NCI-H2227 treated with DMSO at 0.1 percent for 48 hours (cell line): ENCODE results near the gene CACNA1C.

Experiments
- DNase-seq: peaks from one replicate; lab custom pipeline; 2025; lab: John Stamatoyannopoulos, UW

Gene CACNA1C

DNA sequence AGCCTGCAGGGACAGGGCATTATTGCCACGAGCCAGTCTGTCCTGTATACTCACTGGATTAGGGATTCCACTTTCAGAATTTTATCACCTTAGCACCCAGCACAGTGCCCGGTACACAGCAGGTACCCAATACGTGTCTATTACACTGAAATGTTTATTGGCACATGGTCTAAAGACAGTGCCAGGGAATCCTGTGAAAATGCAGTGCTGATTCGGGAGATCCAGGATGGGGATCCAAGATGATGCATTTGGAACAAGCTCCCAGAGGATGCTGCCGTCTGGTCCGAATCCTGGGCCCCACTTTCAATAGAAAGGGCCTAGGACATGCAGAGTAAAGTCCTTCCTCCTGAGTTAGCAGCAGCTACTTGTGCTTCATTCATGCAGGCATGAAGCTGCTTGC lies 230.7 kb downstream of the CACNA1C start:
- DNase-seq, result no peak

DNA sequence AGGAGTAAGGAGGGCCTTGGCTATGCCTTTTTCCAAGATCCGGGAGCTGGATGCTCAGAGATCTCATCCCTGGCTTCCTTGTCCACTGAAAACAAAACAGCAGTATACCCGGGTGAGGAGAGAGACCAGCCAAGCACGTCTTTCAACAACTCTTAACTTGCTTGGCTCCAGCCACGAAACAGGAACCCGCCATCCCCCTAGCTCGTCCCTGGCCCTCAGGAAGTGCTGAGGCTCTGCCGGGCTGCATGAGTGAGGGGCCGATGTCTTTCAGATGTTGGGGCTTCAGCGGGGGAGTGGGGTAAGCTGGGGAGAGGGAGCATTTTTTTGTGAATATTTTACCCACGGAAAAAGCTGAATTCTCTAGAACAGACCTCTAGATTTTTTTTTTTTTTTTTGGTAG lies 231.1 kb downstream of the CACNA1C start:
- DNase-seq, result no peak

DNA sequence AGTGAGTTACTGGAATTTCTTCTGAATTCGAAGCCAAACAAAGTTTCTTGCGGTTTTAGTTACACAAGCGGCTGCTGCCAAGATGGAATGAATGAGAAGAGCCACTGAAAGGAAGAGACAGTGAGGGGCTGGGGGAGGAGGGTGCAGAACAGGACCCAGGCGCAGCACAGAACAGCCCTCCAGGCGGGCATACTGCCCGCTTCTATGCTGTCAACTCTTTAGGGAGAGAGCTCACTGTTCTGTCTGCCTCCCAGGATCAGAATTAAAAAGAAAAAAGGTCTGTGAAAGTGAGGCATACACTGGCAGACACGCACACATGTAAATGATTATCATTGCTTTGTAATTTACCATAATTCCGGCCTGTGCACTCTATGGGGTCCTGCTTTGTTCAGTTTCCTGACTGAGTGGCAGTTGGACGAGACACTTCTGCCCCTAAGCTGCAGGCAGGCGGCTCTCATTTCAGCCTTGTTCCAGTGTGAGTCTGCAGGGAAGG lies 231.6 kb downstream of the CACNA1C start:
- DNase-seq, result no peak

DNA sequence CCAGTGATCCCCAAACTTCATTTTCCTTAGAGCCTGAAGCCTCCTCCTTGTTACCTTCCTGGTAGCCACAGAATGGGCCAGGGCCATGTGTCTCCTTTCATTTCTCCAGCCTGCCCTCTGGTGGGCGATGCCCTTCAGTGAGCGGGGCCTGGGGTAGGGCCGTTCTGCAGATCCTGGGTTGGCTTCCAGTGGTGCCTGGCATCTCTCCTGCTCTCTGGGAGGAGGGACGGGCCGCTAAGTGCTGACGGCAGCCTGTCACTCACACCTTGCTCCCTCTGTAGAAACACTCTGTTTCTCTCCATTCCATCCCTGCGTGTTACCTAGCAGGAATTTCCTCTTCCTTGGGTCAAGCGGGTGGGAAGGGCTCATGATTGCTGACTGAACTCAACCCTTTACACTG lies 232.1 kb downstream of the CACNA1C start:
- peak; percentile 43 for DNase-seq

DNA sequence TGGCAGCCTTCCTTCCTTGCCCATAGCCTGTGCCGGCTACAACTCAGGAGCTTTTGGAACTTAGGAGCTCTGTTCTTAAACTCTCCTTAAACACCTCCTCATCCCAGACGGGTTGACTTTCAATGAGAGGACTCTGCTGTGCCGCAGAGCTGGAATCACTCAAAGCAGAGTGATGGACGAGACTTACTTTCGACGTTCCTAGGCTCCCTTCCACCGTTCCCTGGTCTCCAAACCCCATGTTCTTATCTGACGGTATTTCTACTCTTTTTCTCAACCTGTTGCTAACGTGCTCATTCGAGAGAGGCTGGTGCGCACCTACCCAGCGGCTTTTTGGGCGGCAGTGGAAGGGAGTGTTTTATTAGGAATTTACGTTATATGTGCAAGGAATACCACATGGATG lies 232.7 kb downstream of the CACNA1C start:
- DNase-seq, result no peak

DNA sequence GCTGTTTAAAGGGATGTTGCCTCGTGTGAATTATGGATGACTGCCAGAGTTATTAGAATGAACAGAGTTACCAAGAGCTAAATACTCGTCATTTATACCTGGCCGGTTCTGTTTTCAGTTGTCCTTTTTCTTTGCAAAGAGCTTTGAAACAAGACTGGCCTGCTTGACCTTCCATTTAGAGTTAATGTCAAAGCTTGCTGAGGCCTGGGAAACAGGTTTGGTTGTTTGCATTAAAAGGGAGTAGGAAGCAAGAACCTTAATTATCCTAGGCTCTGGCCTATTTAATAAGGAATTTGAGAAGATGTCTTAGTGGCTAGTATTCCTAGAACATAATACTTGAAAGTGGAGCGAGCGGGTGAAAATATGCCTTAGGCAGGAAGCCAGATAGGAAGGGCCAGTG lies 233.3 kb downstream of the CACNA1C start:
- DNase-seq, result no peak

DNA sequence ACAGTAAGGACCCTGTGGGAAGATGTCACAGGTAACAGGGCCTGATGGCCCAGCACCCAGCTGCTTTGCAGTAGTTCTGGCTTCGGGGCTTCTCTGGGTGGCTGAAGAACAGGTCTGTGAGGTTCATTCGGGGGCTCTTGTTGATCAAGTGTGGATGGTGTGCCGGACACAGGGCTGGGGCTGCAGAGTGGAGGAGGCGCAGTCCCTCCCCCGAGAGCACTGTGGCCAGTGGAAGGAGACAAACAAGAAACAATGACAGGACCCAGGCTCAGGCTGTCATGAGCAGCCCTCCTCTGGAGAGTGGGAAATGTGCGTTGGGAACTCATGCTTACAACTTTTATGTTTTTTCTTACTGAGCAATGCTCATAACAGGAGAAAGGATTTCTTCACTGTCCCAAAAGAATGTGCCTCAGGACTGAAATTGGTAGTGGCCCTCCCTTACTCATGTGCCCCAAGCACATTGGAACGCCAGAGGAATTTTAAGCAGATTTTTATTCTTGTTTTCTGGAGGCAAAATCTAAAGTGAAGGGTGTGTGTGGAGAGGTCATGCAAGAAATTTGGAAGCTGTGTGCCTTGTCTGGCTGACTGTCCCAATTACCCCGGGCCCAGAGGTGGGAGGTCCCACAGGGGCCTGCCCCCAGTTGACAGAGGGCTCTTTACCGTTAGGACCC lies 233.8 kb downstream of the CACNA1C start:
- DNase-seq, result no peak

DNA sequence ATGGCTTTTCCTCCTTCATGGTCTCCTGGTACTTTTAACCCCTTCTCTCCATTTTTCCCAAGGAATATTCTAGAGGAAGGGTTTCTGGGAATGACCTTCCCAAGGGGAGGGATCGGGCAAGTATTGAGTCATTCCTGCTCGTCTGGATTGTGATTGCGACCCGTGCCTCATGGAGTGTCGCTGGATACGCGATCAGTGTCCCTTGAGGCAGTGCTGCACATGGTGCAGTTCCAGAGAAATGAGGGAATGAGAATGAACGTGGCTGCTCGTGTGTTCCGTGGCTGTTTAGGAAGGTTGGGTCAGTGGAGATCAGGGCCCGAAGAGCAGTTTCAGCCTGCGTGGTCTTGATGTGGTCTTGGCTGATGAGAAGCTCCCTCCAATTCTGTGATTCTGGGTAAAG lies 234.4 kb downstream of the CACNA1C start:
- DNase-seq, result no peak

DNA sequence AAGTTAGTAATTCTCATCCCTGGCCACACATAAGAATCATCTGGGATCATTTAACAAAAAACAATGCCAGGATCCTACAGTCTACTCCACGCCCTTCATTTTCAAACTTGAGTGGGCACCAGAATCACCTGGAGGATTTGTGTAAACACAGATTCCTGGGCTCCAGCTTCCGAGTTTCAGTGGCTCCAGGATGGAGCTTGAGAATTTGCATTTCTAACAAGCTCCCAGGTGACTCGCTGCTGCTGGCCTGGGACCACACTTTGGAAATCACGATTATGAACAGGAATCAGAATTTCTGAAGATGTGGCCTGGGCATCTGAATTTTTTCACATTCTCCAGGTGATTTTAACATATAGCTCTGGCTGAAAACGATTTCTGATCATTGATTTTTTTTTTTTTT lies 234.8 kb downstream of the CACNA1C start:
- no peak for DNase-seq

DNA sequence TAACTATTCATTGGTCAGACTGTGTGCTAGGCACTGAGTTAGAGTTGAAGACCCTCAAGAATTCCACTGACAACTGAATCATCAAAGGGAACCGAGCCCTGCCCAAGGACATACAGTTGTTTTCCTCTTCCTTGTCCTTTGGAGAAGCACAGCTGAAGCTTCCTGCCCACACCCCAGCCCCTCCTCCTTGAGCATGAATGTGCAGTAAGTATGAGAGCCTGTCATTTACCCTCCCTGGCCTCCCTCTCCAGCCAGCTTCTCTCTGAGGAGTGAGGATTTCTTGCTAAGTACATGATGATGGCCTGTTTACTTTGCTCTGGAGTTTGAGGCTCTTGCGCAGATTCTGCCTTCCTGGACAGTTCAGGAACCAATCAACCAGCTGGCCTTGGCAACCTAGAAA lies 235.2 kb downstream of the CACNA1C start:
- peak; percentile 63 for DNase-seq

DNA sequence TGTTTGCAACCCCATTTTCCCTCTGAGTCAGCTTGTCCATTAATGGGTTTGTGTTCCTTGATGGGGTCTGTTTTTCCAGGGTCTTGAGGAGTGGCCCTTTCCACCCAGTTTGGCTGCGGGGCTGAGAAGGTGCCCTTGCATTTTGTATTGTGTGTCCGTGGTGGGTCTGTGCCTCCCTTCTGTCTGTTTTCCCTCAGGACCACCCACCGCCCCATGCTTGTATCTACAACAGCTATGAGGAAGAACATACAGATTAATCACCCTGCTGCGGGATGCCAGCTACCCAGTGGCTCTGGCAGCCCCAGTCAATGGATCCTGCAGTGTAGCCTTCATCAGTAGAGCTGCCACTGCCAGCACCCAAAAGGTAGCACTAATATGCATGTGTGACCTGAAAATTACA lies 235.7 kb downstream of the CACNA1C start:
- DNase-seq, result no peak

DNA sequence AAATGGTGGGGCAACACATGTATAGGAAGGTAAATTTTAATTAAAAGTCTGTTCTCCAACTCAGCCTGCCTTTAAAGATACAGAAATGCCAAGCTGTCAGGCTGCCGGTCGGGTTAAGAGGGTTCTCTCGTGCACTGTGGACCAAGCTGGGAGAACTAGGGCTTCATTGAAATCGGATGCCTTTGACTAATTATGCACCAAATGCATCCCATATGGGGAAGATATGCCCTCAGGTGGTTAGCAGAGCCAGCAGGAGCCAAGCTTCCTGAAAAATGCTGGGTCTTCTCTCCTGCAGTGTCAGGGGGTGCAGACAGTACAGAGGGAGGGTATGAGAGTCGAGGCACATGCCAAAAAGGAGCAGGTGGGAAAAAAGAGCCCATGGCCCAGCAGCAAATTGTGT lies 236.1 kb downstream of the CACNA1C start:
- DNase-seq, result no peak

DNA sequence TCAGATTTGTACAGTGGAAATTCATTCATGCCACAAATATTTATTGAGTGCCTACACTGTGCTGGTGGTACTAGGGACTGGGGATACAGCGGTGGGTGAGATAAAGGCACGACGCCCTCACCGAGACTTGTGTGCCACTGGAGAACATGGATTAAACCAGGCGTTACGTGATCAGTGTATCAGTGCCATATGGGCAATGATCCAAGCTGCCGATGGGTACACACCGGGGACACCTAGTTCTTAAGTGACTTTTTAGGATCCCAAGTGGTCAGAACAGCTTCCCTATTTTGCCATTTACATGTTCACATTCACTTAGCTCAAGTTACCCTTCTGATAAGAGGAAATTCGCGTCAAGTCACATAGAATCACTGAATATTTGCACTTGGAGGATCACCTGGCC lies 236.7 kb downstream of the CACNA1C start:
- DNase-seq, result no peak

DNA sequence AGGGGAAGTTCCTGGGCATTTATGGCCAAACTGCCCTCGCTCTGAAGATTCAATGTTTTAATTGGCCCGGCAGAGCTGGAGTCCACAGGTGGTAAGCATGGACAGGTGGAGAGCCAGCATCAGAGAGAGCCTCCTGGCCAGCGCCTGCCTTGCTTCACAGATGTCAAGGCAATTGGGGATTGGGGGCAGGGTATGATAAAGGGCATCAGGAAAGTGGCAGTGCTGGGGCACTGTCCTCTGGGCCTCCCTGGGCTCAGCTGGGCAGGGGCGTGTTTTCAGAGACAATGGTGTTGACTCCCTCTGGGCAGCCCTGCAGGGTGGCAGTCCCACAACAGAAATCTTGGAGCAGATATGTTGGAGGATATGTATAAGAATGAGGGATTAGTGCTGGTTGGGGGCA lies 237.3 kb downstream of the CACNA1C start:
- DNase-seq, result no peak

DNA sequence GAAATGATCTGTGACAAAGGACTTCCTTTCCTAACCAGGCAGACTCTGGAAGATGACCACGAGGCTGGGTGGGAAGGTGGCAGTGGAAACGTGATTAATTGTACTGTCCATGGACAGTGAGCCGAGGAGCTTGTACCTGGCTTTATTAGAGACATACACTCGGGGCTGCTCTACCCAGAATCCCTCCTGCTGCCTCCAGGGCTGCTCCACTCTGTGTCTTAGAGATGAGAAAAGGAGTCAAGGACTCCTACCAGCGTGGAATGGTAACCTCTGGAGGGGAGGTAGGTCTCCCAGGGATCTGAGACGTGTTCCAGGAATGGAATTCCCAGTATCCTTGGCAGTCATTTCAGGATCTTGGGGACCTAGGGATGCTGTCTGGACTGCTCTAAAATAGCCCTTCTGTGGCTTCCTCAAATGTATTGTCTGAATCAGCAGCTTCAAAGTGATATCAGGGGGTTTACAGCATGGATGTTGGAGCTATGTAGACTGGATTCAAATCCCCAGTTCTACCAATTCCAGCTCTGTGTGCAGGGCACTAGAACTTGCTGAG lies 237.8 kb downstream of the CACNA1C start:
- no peak for DNase-seq

DNA sequence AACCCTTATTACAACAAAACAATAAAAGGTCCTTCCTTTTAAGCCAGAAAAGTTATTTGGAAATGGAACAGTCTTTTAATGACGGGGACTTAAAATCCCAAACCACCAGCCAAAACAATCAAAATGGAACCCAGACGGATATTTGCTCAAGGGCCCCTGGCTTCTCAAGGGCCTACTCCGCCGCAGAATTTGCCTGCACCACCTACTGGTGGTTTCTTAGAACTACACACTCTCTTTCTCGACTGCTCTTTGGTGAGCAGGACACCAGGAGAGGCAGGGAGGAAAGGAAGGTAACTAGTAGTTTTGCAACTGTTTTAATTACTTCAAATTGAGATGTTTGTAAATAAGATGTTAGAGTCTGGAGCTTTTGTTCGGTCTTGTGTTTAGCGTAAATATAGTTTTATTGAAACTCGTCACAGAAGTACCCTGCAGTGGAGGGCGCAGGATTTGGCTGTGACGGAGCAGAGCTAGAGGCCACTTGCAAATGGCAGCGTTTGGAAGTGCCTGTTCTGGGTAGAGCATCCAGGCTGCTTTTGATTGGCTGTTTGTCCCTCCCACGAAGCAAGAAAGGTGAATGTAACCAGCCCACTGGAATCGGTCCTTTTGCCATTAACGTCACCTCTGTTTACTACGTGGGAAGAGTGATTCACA lies 238.5 kb downstream of the CACNA1C start:
- no peak for DNase-seq

DNA sequence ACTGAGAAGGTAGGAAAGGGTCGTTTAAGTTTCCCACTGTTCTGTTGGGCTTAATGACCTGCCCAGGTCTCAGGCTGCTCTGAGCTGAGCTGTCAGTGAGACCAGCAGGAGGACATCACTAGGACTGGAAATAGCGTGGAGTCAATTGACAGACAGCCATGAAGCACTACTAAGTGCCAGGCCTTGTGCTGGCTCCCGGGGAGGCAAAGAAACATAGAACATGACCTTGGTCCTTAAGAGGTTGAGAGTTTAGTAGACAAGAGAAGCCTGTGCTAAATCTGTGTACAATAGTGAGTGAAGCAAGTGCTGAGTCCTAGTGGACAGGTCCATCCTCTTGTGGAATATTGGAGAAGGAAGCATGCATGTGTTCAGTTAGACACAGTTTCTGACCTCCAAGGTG lies 239.2 kb downstream of the CACNA1C start:
- DNase-seq, result no peak

DNA sequence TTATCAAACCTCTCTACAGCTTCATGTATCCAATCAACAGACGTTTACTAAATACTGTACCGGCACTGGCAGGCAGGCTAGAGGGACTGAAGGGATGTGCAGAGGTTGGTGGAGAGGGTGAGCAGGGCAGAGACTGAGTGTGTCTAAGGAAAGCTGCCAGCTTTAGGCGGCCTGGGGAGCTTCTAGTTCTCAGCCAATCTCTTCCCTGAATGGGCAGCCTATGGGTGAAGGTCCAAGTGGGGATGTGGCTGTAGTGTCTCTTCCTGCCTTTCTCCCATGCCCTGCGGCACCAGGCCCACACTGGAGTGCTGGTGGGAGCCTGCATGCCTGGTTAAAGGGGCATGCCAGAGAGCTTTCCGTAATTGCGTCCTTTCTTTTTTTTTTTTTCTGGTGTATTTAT lies 239.8 kb downstream of the CACNA1C start:
- DNase-seq, result no peak

DNA sequence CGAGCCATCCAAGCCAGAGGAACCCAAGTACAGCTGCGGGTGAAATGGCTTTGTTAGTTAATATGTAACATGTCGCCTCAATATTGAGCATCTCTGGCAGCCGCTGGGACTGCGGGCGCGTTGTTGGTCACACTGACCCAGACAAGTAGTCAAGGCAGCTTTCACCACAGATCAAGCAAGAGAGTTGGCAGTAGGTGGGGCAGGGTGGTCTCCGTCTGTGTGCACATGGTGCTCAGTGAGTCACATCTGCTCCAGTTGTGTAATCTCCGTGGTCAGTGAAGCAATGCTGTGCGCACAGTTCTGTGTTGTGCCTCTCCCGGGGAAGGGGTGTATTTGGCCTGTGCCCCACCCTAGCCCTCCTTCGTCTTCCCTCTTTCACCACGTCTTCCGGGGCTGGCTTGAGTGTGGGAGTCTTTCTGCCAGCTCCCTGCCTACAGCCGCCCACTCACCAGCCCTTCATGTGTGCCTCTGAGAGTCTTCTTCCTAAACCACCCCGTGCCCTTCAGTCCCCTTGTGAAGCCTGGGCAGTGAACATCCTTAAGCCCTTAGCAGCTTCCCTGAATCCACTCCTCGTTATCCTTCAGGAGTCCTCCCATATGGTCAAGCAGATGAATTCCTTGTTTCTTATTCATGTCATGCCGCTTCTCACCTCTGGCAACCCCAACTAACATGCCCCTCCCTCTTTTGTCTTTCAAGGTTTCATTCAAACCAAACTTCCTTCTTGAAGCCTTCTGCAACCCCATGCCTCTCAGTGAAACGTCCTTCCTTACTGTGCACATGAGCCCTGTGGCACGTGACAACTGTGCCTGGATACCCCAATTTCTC lies 242.1 kb downstream of the CACNA1C start:
- DNase-seq, result no peak

DNA sequence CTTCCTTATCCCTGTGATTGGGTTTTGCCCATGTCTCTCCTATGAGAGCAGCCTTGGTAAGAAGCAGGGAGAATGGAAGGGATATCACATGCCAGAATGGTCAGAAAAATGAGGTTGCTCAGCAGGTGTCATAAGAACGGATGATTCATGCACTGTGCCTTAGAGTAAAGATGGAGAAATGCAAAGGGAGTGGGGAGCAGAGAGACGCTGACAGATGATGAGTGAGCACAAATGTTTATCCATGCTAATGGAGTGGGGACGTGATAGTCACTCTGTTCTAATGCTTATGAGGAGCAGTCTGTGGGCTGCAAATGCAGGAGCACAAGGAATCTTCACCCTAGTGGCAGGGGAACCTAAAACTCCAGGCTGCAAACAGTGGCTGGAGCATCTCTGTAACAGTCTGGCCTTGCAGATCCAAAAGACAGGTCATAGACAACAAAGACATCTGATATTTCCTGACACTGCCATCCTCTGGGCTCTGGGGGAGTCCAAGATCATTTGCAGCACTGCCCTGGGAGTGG lies 243.2 kb downstream of the CACNA1C start:
- no peak for DNase-seq

DNA sequence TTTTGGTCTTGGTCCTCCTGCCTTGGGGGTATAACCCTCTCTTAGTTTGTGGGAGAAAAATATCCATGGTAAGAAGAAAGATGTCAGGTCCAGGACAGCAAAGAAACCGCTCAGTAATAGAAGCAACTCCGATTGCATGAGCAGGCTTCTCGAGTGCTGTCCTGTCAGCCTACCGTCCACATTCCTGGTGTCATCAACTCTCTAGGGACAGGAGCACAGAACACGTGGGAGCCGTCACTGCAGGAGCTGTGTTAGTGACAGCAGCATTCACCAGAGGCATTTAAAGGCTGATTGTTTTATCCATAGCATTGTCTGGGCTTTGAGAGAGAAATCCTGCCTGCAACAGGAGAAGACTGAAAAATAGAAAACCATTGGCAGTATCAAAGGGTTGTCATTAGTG lies 244.2 kb downstream of the CACNA1C start:
- no peak for DNase-seq

DNA sequence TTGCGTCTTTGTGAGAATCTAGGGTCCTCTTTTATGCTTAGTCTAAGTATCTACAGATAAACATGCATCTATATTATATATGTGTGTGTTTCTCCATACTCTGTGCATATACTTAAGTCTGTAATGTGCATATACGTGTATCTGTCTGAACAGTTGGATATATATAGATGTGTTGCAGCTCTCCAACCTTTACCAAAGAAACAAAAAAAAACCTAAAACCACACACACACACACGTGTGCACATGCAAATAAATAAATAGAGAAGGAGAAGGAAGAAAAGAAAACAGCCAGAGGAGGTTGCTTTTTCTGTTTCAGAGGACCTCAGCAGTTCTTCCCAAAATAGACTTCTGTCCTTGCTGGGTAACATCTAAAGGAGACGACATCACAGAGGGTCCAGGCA lies 244.9 kb downstream of the CACNA1C start:
- DNase-seq, result no peak
